Hepatocyte (in vitro differentiated cells): ENCODE data around the gene UBQLNL. TPM values are rescaled to one million over a fixed set of nuclear protein-coding genes. Genes with fewer than 3 reads are reported as not detected.

Experiments
- DNase-seq: peaks from one replicate; pipeline ENCODE4 v3.0.0-alpha.2; 2016; ENCODE audit warnings: low spot score
- H2AFZ ChIP-seq: fragments of 200-600 bp; sonication (generic); 2 replicates; pipeline ENCODE4 v1.6.0; 2016; ENCODE audit warnings: antibody characterized with exemption, mild to moderate bottlenecking
- H3K27ac ChIP-seq: fragments of 200-600 bp; sonication (generic); 2 replicates; pipeline ENCODE4 v1.5.1; 2016; ENCODE audit warnings: mild to moderate bottlenecking
- H3K27me3 ChIP-seq: fragments of 200-600 bp; sonication (generic); 2 replicates; pipeline ENCODE4 v1.6.1; 2016
- H3K36me3 ChIP-seq: fragments of 200-600 bp; sonication (generic); replicated peaks from 2 replicates; pipeline ENCODE4 v1.5.1; 2016; ENCODE audit warnings: low read depth; ENCODE audit not compliant: insufficient read depth
- H3K4me1 ChIP-seq: fragments of 200-600 bp; sonication (generic); 2 replicates; pipeline ENCODE4 v1.5.1; 2016; ENCODE audit warnings: mild to moderate bottlenecking, moderate library complexity; ENCODE audit not compliant: insufficient read depth
- H3K4me2 ChIP-seq: fragments of 200-600 bp; sonication (generic); 2 replicates; pipeline ENCODE4 v1.6.0; 2016
- H3K4me3 ChIP-seq: fragments of 200-600 bp; sonication (generic); 2 replicates; pipeline ENCODE4 v1.5.1; 2016; ENCODE audit warnings: mild to moderate bottlenecking
- H3K79me2 ChIP-seq: fragments of 200-600 bp; sonication (generic); 2 replicates; pipeline ENCODE4 v1.6.0; 2017; ENCODE audit warnings: mild to moderate bottlenecking
- H3K9me2 ChIP-seq: fragments of 200-600 bp; sonication (generic); replicated peaks from 2 replicates; pipeline ENCODE4 v1.6.0; 2017; ENCODE audit warnings: mild to moderate bottlenecking; ENCODE audit not compliant: insufficient read depth
- H3K9me3 ChIP-seq: fragments of 200-600 bp; sonication (generic); 2 replicates; pipeline ENCODE4 v1.5.1; 2016; ENCODE audit warnings: low read depth, mild to moderate bottlenecking
- H4K20me1 ChIP-seq: fragments of 200-600 bp; sonication (generic); 2 replicates; pipeline ENCODE4 v1.6.0; 2016; ENCODE audit warnings: mild to moderate bottlenecking; ENCODE audit not compliant: insufficient read depth, poor library complexity, severe bottlenecking
- CTCF ChIP-seq: fragments of 200-600 bp; sonication (generic); IDR thresholded peaks from 2 replicates; pipeline ENCODE4 v1.5.1; 2016; ENCODE audit warnings: antibody characterized with exemption, mild to moderate bottlenecking; ENCODE audit not compliant: poor library complexity
- EZH2 ChIP-seq: fragments of 200-600 bp; sonication (generic); IDR thresholded peaks from 2 replicates; pipeline ENCODE4 v1.6.1; 2016; ENCODE audit warnings: antibody characterized with exemption, mild to moderate bottlenecking, borderline replicate concordance
- EZH2phosphoT487 ChIP-seq: fragments of 200-600 bp; sonication (generic); IDR thresholded peaks from one replicate; pipeline ENCODE4 v1.6.1; 2018; ENCODE audit warnings: antibody characterized with exemption, mild to moderate bottlenecking, low read depth, moderate library complexity; ENCODE audit not compliant: unreplicated experiment, severe bottlenecking
- WGBS: methylation state at CpG from one replicate; pipeline ENCODE4 v1.1.6; 2016; ENCODE audit warnings: low lambda C conversion rate; ENCODE audit errors: missing lambda C conversion rate; 5-methylcytosine and 5-hydroxymethylcytosine counted together
- polyA plus RNA-seq: library from polyadenylated mRNA; unstranded; fragments of >200 nt; fragmentation: Nextera tagmentation; extraction: Ambion mirVana; gene quantifications from 2 replicates; pipeline ENCODE4 v1.2.1, GENCODE V29; 2016
- total RNA-seq: library from RNA; depleted of rRNA; stranded (reverse); fragments of >200 nt; gene quantifications from 2 replicates; pipeline ENCODE4 v1.2.3, GENCODE V29; 2014

Gene UBQLNL
- total and polyA plus RNA-seq, 2 experiments from 2014 or later, result 0.53 TPM; not detected in 1

DNA sequence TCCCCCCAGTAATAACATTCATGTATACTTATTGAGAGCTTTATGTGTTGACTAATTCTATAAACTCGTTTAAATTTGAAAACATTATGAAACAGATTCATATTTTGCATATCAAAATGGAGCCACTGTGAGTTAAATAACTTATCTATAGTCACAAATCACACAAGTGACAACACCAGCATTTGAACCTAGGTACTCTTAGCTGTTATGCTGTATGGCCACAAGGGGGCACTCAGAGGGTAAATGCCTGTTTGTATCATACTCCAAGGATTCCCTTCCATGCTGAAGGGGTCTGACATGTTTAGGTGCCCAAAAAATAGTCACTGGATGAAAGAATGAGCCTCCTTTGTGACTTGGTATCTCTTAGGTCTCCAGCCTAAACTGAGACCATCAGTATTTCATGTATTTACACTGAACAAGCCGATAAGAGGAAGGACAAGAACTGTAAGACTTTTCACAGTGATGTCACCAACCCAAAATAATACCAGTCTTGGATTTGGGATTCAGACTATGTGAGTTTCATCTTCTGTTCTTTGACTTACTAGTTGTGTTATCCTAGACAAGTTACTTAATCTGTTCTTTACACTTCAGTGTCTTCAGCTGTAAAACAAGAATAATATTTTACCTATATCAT, 40.2 kb downstream of the UBQLNL start:
- DNase-seq, result peak; percentile 77
- Histone ChIP-seq H3K9me2 (no peaks in the 10 kb centered on the region), H2AFZ (no peak overlapping the region), H3K4me3 (no peak overlapping the region), H3K4me1 (no peaks in the 10 kb centered on the region), H4K20me1 (no peaks in the 10 kb centered on the region), H3K27ac (no peak overlapping the region), H3K27me3 (peaks cover 5% of the 10 kb centered on the region), H3K9me3 (no peaks in the 10 kb centered on the region), H3K36me3 (no peaks in the 10 kb centered on the region), H3K4me2 (no peak overlapping the region), H3K79me2 (no peaks in the 10 kb centered on the region)
- WGBS, result 42% methylated on average over 2 of the region's 2 CpGs
- TF ChIP-seq EZH2phosphoT487, result no peak
- TF ChIP-seq CTCF, result peak; percentile 74

GRCh38 chr11:5473921-5474320, 42.6 kb downstream of the UBQLNL start:
- DNase-seq, result no peak
- no peaks in the 10 kb centered on the region for H3K4me1 ChIP-seq

GRCh38 chr11:5467527-5467926, 49.0 kb downstream of the UBQLNL start:
- Histone ChIP-seq H3K9me3 (no peaks in the 10 kb centered on the region), H2AFZ (no peak overlapping the region), H3K27me3 (peaks cover 2% of the 10 kb centered on the region), H3K4me2 (no peak overlapping the region), H4K20me1 (no peaks in the 10 kb centered on the region), H3K27ac (no peak overlapping the region), H3K4me1 (no peaks in the 10 kb centered on the region), H3K9me2 (no peaks in the 10 kb centered on the region), H3K79me2 (no peaks in the 10 kb centered on the region), H3K36me3 (no peaks in the 10 kb centered on the region), H3K4me3 (no peak overlapping the region)
- TF ChIP-seq CTCF (no peak), EZH2phosphoT487 (no peak), EZH2 (no peak)
- WGBS, result 79% methylated on average over 2 of the region's 2 CpGs
- no peak for DNase-seq

More at GRCh38 chr11:5473921-5474320, 42.6 kb downstream of the UBQLNL start:
- Histone ChIP-seq H2AFZ (no peak overlapping the region), H3K36me3 (no peaks in the 10 kb centered on the region), H3K9me2 (no peaks in the 10 kb centered on the region), H3K27ac (no peak overlapping the region), H3K27me3 (peaks cover 5% of the 10 kb centered on the region), H3K79me2 (no peaks in the 10 kb centered on the region), H3K4me2 (no peak overlapping the region), H3K9me3 (no peaks in the 10 kb centered on the region), H4K20me1 (no peaks in the 10 kb centered on the region), H3K4me3 (no peak overlapping the region)
- TF ChIP-seq CTCF (no peak), EZH2 (no peak), EZH2phosphoT487 (no peak)

Other genes starting within 250 kb of the UBQLNL start
- gene HBE1, start 246.8 kb downstream of the UBQLNL start, total RNA-seq, result 1.1 and 1.6 TPM in 2 replicates
- gene HBE1, start 246.8 kb downstream of the UBQLNL start, polyA plus RNA-seq, result 0.25 and 1.5 TPM in 2 replicates
- not detected in 2 replicates for gene OR51B4, start 214.8 kb downstream of the UBQLNL start, total RNA-seq
- 0.17 TPM in 1 of 2 replicates, not detected in the other for gene OR51B4, start 214.8 kb downstream of the UBQLNL start, polyA plus RNA-seq
- gene OR51B2, start 192.4 kb downstream of the UBQLNL start, total RNA-seq, result not detected in 2 replicates
- gene OR51B2, start 192.4 kb downstream of the UBQLNL start, polyA plus RNA-seq, result not detected in 2 replicates
- 0.20 TPM in 1 of 2 replicates, not detected in the other for gene OR51B5, start 173.2 kb downstream of the UBQLNL start, total RNA-seq
- gene OR51B5, start 173.2 kb downstream of the UBQLNL start, polyA plus RNA-seq, result not detected in 2 replicates
- not detected in 2 replicates for gene OR51B6, start 165.2 kb downstream of the UBQLNL start, total RNA-seq
- gene OR51B6, start 165.2 kb downstream of the UBQLNL start, polyA plus RNA-seq, result not detected in 2 replicates
- not detected in 2 replicates for gene OR51M1, start 132.9 kb downstream of the UBQLNL start, total RNA-seq
- gene OR51M1, start 132.9 kb downstream of the UBQLNL start, polyA plus RNA-seq, result not detected in 2 replicates
- not detected in 2 replicates for gene OR51Q1, start 94.6 kb downstream of the UBQLNL start, total RNA-seq
- gene OR51Q1, start 94.6 kb downstream of the UBQLNL start, polyA plus RNA-seq, result not detected in 2 replicates
- not detected in 2 replicates for gene OR51I1, start 75.2 kb downstream of the UBQLNL start, total RNA-seq
- gene OR51I1, start 75.2 kb downstream of the UBQLNL start, polyA plus RNA-seq, result not detected in 2 replicates
- not detected in 2 replicates for gene OR51I2, start 67.4 kb downstream of the UBQLNL start, total RNA-seq
- gene OR51I2, start 67.4 kb downstream of the UBQLNL start, polyA plus RNA-seq, result not detected in 2 replicates
- gene OR52D1, start 28.0 kb downstream of the UBQLNL start, total RNA-seq, result not detected in 2 replicates
- gene OR52D1, start 28.0 kb downstream of the UBQLNL start, polyA plus RNA-seq, result not detected in 2 replicates
- 0.50 TPM in 1 of 2 replicates, not detected in the other for gene UBQLN3, start 6.7 kb downstream of the UBQLNL start, total RNA-seq
- not detected in 2 replicates for gene UBQLN3, start 6.7 kb downstream of the UBQLNL start, polyA plus RNA-seq
- gene OR52H1, start 31.8 kb upstream of the UBQLNL start, total RNA-seq, result 0.28 TPM in 1 of 2 replicates, not detected in the other
- not detected in 2 replicates for gene OR52H1, start 31.8 kb upstream of the UBQLNL start, polyA plus RNA-seq
- gene OR52B6, start 64.2 kb upstream of the UBQLNL start, total RNA-seq, result not detected in 2 replicates
- not detected in 2 replicates for gene OR52B6, start 64.2 kb upstream of the UBQLNL start, polyA plus RNA-seq
- gene TRIM6, start 79.9 kb upstream of the UBQLNL start, total RNA-seq, result 6.6 and 10.7 TPM in 2 replicates
- 4.3 and 8.0 TPM in 2 replicates for gene TRIM6, start 79.9 kb upstream of the UBQLNL start, polyA plus RNA-seq
- 10.5 and 14.6 TPM in 2 replicates for gene TRIM34, start 108.3 kb upstream of the UBQLNL start, total RNA-seq
- 2.7 and 3.6 TPM in 2 replicates for gene TRIM34, start 108.3 kb upstream of the UBQLNL start, polyA plus RNA-seq
- gene TRIM5, start 168.4 kb upstream of the UBQLNL start, total RNA-seq, result 30.1 and 37.0 TPM in 2 replicates
- gene TRIM5, start 168.4 kb upstream of the UBQLNL start, polyA plus RNA-seq, result 14.2 and 19.6 TPM in 2 replicates
- gene TRIM22, start 173.1 kb upstream of the UBQLNL start, total RNA-seq, result 15.4 TPM in 2 replicates
- 9.3 and 10.4 TPM in 2 replicates for gene TRIM22, start 173.1 kb upstream of the UBQLNL start, polyA plus RNA-seq
- not detected in 2 replicates for gene OR56B1, start 219.7 kb upstream of the UBQLNL start, total RNA-seq
- not detected in 2 replicates for gene OR56B1, start 219.7 kb upstream of the UBQLNL start, polyA plus RNA-seq
- not detected in 2 replicates for gene OR52N4, start 237.5 kb upstream of the UBQLNL start, total RNA-seq
- not detected in 2 replicates for gene OR52N4, start 237.5 kb upstream of the UBQLNL start, polyA plus RNA-seq